HEK293T (cell line): ENCODE data around the gene MYADML2.

Experiments
- ARNT ChIP-seq: fragments of 450-650 bp; IDR thresholded peaks from 2 replicates; pipeline ENCODE4 v1.6.1; 2017; ENCODE audit warnings: mild to moderate bottlenecking
- BHLHE40 ChIP-seq: fragments of 450-650 bp; IDR thresholded peaks from 2 replicates; pipeline ENCODE4 v1.6.1; 2016; ENCODE audit warnings: mild to moderate bottlenecking, moderate library complexity, borderline replicate concordance
- FOXA1 ChIP-seq: fragments of 450-650 bp; IDR thresholded peaks from 2 replicates; pipeline ENCODE4 v1.6.1; 2016; ENCODE audit warnings: mild to moderate bottlenecking
- FOXK2 ChIP-seq: fragments of 450-650 bp; IDR thresholded peaks from 2 replicates; pipeline ENCODE4 v1.6.1; 2016; ENCODE audit warnings: mild to moderate bottlenecking
- FOXM1 ChIP-seq: fragments of 450-650 bp; IDR thresholded peaks from 2 replicates; pipeline ENCODE4 v1.6.1; 2017; ENCODE audit warnings: mild to moderate bottlenecking, borderline replicate concordance
- HDGF ChIP-seq: fragments of 450-650 bp; IDR thresholded peaks from 2 replicates; pipeline ENCODE4 v1.6.1; 2017; ENCODE audit warnings: antibody characterized with exemption, borderline replicate concordance
- L3MBTL2 ChIP-seq: fragments of 450-650 bp; conservative IDR thresholded peaks from 2 replicates; pipeline ENCODE4 v1.6.1; 2016; ENCODE audit warnings: mild to moderate bottlenecking
- LEF1 ChIP-seq: fragments of 450-650 bp; IDR thresholded peaks from 2 replicates; pipeline ENCODE4 v1.6.1; 2017; ENCODE audit warnings: mild to moderate bottlenecking, borderline replicate concordance
- SP1 ChIP-seq: fragments of 450-650 bp; IDR thresholded peaks from 2 replicates; pipeline ENCODE4 v1.6.1; 2017
- SUZ12 ChIP-seq: fragments of 450-650 bp; IDR thresholded peaks from 2 replicates; pipeline ENCODE4 v1.6.1; 2016; ENCODE audit warnings: mild to moderate bottlenecking
- TARDBP ChIP-seq: fragments of 450-650 bp; IDR thresholded peaks from 2 replicates; pipeline ENCODE4 v1.6.1; 2016
- TF ChIP-seq, protein P1 (sequence below): fragments of 450-650 bp; IDR thresholded peaks from 2 replicates; pipeline ENCODE4 v1.6.1; 2016

DNA sequence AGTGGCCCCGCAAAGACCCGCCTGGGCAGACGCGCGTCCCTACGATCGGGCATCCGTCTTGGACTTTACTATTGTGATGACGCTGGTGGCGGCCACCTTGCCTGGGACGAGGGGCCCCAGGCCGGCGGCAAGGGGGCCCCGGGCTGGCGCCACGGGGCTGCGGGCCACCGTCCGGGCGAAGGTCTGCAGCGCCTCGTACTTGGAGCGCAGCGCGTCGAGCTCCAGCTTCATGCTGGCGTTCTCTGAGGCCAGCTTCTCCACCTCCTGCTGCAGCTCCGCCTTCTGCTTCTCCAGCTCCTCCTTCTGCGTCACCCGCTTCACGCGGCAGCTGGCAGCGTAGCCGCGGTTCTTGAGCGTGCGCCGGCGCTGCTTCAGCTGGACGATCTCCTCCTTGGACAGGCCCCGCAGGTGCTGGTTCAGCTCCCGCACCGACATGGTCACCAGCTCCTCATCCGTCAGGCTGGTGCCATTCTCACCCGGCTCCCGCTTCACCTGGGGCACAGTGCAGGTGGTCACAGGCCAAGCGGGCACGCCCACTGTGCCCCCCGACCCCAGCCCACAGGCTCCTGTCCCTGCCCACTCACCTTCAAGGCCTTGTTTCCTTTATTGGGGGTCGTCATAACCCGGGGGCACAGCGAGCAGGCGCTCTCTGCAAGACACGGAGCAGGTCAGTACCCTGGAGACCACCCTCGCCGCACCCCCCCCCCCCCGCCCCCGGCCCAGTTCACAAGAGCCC is 24.3 kb downstream of the MYADML2 start:
- TF ChIP-seq BHLHE40 (no peak), L3MBTL2 (no peak), FOXK2 (no peak), FOXA1 (no peak), TARDBP (no peak), LEF1 (no peak), ARNT (no peak), FOXM1 (no peak), HDGF (no peak), SP1 (no peak), SUZ12 (no peak)
- TF ChIP-seq, protein P1, sequence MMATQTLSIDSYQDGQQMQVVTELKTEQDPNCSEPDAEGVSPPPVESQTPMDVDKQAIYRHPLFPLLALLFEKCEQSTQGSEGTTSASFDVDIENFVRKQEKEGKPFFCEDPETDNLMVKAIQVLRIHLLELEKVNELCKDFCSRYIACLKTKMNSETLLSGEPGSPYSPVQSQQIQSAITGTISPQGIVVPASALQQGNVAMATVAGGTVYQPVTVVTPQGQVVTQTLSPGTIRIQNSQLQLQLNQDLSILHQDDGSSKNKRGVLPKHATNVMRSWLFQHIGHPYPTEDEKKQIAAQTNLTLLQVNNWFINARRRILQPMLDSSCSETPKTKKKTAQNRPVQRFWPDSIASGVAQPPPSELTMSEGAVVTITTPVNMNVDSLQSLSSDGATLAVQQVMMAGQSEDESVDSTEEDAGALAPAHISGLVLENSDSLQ, result no peak
